ENCODE measurements around the gene RNF31. TPM values are rescaled to one million over a fixed set of nuclear protein-coding genes. Genes with fewer than 3 reads are reported as not detected.
"Not testable (repeated sequence)": the region's sequence is repeated elsewhere in the genome, so short reads cannot be mapped to it uniquely, and the experiment has no call there.

Gene RNF31
- polyA plus RNA-seq, 1 donor from 2014 or later: 98.7 TPM

DNA sequence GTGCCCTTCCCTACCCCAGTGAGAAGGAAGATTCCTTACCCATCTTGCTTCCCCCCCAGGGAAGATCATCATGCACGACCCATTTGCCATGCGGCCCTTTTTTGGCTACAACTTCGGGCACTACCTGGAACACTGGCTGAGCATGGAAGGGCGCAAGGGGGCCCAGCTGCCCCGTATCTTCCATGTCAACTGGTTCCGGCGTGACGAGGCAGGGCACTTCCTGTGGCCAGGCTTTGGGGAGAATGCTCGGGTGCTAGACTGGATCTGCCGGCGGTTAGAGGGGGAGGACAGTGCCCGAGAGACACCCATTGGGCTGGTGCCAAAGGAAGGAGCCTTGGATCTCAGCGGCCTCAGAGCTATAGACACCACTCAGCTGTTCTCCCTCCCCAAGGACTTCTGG, 43.8 kb upstream of the RNF31 start:
- H3K27me3 ChIP-seq (ENCODE audit: insufficient read depth, low read depth, low read length): no peaks in the 10 kb centered on the region
- no peak overlapping the region for H2AFZ ChIP-seq (ENCODE audit: low read depth, low read length)
- no peak overlapping the region for H3K4me3 ChIP-seq (ENCODE audit: low read length)
- H3K4me2 ChIP-seq (ENCODE audit: low read length): no peak overlapping the region
- H3K27ac ChIP-seq (ENCODE audit: low read length): no peak overlapping the region
- no peaks in the 10 kb centered on the region for H3K9me3 ChIP-seq (ENCODE audit: low read length)
- no peaks in the 10 kb centered on the region for H4K20me1 ChIP-seq (ENCODE audit: insufficient read depth)
- H3K79me2 ChIP-seq (replicated peaks; ENCODE audit: insufficient read depth, low read length): no peaks in the 10 kb centered on the region
- no peak overlapping the region for H3K9ac ChIP-seq (ENCODE audit: low read length)
- TF ChIP-seq RAD21 (conservative IDR thresholded peaks at IDR 0.05): no peak
- no peak for TF ChIP-seq EZH2 (IDR thresholded peaks at IDR 0.05; ENCODE audit: borderline replicate concordance, insufficient read depth, low read length, poor library complexity, severe bottlenecking)
- TF ChIP-seq POLR2AphosphoS5 (IDR thresholded peaks at IDR 0.05): no peak
- no peak for TF ChIP-seq MXI1 (conservative IDR thresholded peaks at IDR 0.05; ENCODE audit: poor library complexity, severe bottlenecking)
- TF ChIP-seq SMC3 (conservative IDR thresholded peaks at IDR 0.05; ENCODE audit: poor library complexity): no peak
- no peak for TF ChIP-seq EP300 (conservative IDR thresholded peaks at IDR 0.05; ENCODE audit: poor library complexity, severe bottlenecking)
- no peak for TF ChIP-seq TAF1 (IDR thresholded peaks at IDR 0.05; ENCODE audit: low read depth)
- TF ChIP-seq, protein P1, sequence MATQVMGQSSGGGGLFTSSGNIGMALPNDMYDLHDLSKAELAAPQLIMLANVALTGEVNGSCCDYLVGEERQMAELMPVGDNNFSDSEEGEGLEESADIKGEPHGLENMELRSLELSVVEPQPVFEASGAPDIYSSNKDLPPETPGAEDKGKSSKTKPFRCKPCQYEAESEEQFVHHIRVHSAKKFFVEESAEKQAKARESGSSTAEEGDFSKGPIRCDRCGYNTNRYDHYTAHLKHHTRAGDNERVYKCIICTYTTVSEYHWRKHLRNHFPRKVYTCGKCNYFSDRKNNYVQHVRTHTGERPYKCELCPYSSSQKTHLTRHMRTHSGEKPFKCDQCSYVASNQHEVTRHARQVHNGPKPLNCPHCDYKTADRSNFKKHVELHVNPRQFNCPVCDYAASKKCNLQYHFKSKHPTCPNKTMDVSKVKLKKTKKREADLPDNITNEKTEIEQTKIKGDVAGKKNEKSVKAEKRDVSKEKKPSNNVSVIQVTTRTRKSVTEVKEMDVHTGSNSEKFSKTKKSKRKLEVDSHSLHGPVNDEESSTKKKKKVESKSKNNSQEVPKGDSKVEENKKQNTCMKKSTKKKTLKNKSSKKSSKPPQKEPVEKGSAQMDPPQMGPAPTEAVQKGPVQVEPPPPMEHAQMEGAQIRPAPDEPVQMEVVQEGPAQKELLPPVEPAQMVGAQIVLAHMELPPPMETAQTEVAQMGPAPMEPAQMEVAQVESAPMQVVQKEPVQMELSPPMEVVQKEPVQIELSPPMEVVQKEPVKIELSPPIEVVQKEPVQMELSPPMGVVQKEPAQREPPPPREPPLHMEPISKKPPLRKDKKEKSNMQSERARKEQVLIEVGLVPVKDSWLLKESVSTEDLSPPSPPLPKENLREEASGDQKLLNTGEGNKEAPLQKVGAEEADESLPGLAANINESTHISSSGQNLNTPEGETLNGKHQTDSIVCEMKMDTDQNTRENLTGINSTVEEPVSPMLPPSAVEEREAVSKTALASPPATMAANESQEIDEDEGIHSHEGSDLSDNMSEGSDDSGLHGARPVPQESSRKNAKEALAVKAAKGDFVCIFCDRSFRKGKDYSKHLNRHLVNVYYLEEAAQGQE (IDR thresholded peaks at IDR 0.05; ENCODE audit: borderline replicate concordance): no peak
- TF ChIP-seq, protein P2, sequence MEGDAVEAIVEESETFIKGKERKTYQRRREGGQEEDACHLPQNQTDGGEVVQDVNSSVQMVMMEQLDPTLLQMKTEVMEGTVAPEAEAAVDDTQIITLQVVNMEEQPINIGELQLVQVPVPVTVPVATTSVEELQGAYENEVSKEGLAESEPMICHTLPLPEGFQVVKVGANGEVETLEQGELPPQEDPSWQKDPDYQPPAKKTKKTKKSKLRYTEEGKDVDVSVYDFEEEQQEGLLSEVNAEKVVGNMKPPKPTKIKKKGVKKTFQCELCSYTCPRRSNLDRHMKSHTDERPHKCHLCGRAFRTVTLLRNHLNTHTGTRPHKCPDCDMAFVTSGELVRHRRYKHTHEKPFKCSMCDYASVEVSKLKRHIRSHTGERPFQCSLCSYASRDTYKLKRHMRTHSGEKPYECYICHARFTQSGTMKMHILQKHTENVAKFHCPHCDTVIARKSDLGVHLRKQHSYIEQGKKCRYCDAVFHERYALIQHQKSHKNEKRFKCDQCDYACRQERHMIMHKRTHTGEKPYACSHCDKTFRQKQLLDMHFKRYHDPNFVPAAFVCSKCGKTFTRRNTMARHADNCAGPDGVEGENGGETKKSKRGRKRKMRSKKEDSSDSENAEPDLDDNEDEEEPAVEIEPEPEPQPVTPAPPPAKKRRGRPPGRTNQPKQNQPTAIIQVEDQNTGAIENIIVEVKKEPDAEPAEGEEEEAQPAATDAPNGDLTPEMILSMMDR (IDR thresholded peaks at IDR 0.05; ENCODE audit: poor library complexity, severe bottlenecking): no peak
- no peaks in the 10 kb centered on the region for H3K36me3 ChIP-seq (ENCODE audit: insufficient read depth, low read length)
- no peaks in the 10 kb centered on the region for H3K9me2 ChIP-seq (ENCODE audit: insufficient read depth, low read length)
- H3F3A ChIP-seq (ENCODE audit: insufficient read depth, low read length, poor library complexity, severe bottlenecking): no peaks in the 10 kb centered on the region

DNA sequence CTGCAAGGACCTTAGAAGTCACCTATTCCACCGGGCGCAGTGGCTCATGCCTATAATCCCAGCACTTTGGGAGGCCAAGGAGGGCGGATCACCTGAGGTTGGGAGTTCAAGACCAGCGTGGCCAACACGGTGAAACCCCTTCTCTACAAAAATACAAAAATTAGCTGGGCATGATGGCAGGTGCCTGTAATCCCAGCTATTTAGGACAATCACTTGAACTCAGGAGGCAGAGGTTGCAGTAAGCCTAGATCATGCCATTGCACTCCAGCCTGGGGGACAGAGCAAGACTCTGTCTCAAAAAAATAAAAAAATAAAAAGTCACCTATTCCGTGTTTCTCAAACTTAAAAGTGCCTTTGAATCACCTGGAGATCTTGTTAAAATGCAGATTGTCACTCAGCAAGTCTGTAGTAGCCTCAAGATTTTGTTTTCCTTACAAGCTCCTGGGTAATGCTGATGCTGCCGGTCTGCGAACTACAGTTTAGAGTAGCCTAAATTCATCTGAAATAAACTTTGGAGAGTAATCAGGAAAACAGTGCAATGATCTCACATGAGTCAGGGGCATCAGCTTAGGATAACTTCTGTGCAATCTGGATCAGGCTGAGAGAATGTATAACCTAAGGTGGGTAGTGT, 41.6 kb upstream of the RNF31 start:
- not testable (repeated sequence) for H3K27ac ChIP-seq (ENCODE audit: low read length); H3K4me2 ChIP-seq (ENCODE audit: low read length); H2AFZ ChIP-seq (ENCODE audit: low read depth, low read length); H3K9me3 ChIP-seq (ENCODE audit: low read length); H3K36me3 ChIP-seq (ENCODE audit: insufficient read depth, low read length); H3K9me2 ChIP-seq (ENCODE audit: insufficient read depth, low read length); H3K27me3 ChIP-seq (ENCODE audit: insufficient read depth, low read depth, low read length); H3K9ac ChIP-seq (ENCODE audit: low read length); H3K4me3 ChIP-seq (ENCODE audit: low read length); H3K79me2 ChIP-seq (replicated peaks; ENCODE audit: insufficient read depth, low read length); H4K20me1 ChIP-seq (ENCODE audit: insufficient read depth); H3F3A ChIP-seq (ENCODE audit: insufficient read depth, low read length, poor library complexity, severe bottlenecking)

All from neural cell (in vitro differentiated cells).